Endodermal cell (in vitro differentiated cells): ENCODE results near the gene POU6F2. TPM values are rescaled to one million over a fixed set of nuclear protein-coding genes. Genes with fewer than 3 reads are reported as not detected.

Source experiments
- DNase-seq: peaks from one replicate; pipeline ENCODE4 v3.0.0-alpha.2; 2017
- H3K27ac ChIP-seq: 2 replicates; pipeline ENCODE4 v1.5.1; 2013; ENCODE audit warnings: mild to moderate bottlenecking, low read depth, low read length, moderate library complexity
- H3K27me3 ChIP-seq: 2 replicates; pipeline ENCODE4 v1.6.1; 2013; ENCODE audit warnings: mild to moderate bottlenecking, low read length, moderate library complexity; ENCODE audit not compliant: insufficient read depth, control insufficient read depth, poor library complexity, severe bottlenecking
- H3K36me3 ChIP-seq: 2 replicates; pipeline ENCODE4 v1.7.0; 2013; ENCODE audit warnings: mild to moderate bottlenecking, low read length, moderate library complexity; ENCODE audit not compliant: control insufficient read depth, insufficient read depth
- H3K4me1 ChIP-seq: one replicate; pipeline ENCODE4 v1.7.0; 2013; ENCODE audit warnings: low read length; ENCODE audit not compliant: control insufficient read depth, insufficient read depth
- H3K4me3 ChIP-seq: 2 replicates; pipeline ENCODE4 v1.5.1; 2013; ENCODE audit warnings: mild to moderate bottlenecking, low read length, moderate library complexity
- H3K9ac ChIP-seq: 2 replicates; pipeline ENCODE4 v1.6.1; 2013; ENCODE audit warnings: mild to moderate bottlenecking, low read length, moderate library complexity; ENCODE audit not compliant: poor library complexity, severe bottlenecking; ENCODE audit errors: extremely low read depth
- H3K9me3 ChIP-seq: 2 replicates; pipeline ENCODE4 v1.6.1; 2013; ENCODE audit warnings: mild to moderate bottlenecking, low read length, moderate library complexity; ENCODE audit not compliant: control insufficient read depth
- H3K27ac Mint-ChIP-seq: 2 replicates; pipeline ENCODE4 v1.8.0; 2020; ENCODE audit warnings: mixed read lengths
- H3K27me3 Mint-ChIP-seq: 2 replicates; pipeline ENCODE4 v1.8.0; 2021; ENCODE audit warnings: mild to moderate bottlenecking, mixed read lengths; ENCODE audit not compliant: insufficient read depth
- H3K36me3 Mint-ChIP-seq: 2 replicates; pipeline ENCODE4 v1.8.0; 2020; ENCODE audit warnings: low read depth, mixed read lengths
- H3K4me1 Mint-ChIP-seq: 2 replicates; pipeline ENCODE4 v1.8.0; 2020; ENCODE audit warnings: mixed read lengths
- H3K4me3 Mint-ChIP-seq: 2 replicates; pipeline ENCODE4 v1.8.0; 2020; ENCODE audit warnings: mild to moderate bottlenecking, moderate library complexity, mixed read lengths
- H3K9me3 Mint-ChIP-seq: 2 replicates; pipeline ENCODE4 v1.8.0; 2020; ENCODE audit warnings: mild to moderate bottlenecking, mixed read lengths
- CTCF ChIP-seq: fragments of 200-600 bp; sonication (generic); conservative IDR thresholded peaks from 2 replicates; pipeline ENCODE4 v1.5.0; 2021; ENCODE audit warnings: antibody characterized with exemption, mild to moderate bottlenecking
- WGBS, 2 experiments: methylation state at CpG; one replicate each; pipeline versions ENCODE4 v1.1.5 to v1.1.7; 2013; ENCODE audit warnings: missing lambda C conversion rate in 2 of 2, mixed read lengths in 1 of 2; ENCODE audit not compliant: insufficient coverage in 1 of 2, insufficient read length in 1 of 2; 5-methylcytosine and 5-hydroxymethylcytosine counted together
- total RNA-seq, 2 donors: library from RNA; stranded (reverse); fragmentation: NEBNext Ultra II Directional in 1 of 2; extraction: Animal tissue kit (Norgen Biotek cat#: 25700) in 1 of 2; gene quantifications; 2 replicates in 1 of 2; 3 replicates in 1 of 2; pipeline ENCODE4 v1.2.1, GENCODE V29; 2021

The POU6F2 gene
- total RNA-seq, 2 donors from 2014 or later: 6.0 to 10.0 TPM

GRCh38 chr7:39125846-39126245 lies 148.1 kb downstream of the POU6F2 start:
- 81 to 83% methylated on average over 2 to 3 of the region's 3 CpGs for WGBS, 2 experiments
- no peaks in the 10 kb centered on the region for H3K4me1 ChIP-seq
- no peaks in the 10 kb centered on the region for H3K27me3 ChIP-seq
- no peak overlapping the region for H3K27ac ChIP-seq
- no peak overlapping the region for H3K9ac ChIP-seq
- no peaks in the 10 kb centered on the region for H3K9me3 ChIP-seq
- H3K36me3 Mint-ChIP-seq: no peaks in the 10 kb centered on the region
- H3K27ac Mint-ChIP-seq: no peak overlapping the region
- no peak for TF ChIP-seq CTCF
- H3K36me3 ChIP-seq: no peaks in the 10 kb centered on the region
- no peak for DNase-seq
- H3K9me3 Mint-ChIP-seq: no peaks in the 10 kb centered on the region
- no peak overlapping the region for H3K4me3 Mint-ChIP-seq
- peaks cover 4% of the 10 kb centered on the region for H3K4me1 Mint-ChIP-seq
- H3K27me3 Mint-ChIP-seq: no peaks in the 10 kb centered on the region
- no peak overlapping the region for H3K4me3 ChIP-seq

DNA sequence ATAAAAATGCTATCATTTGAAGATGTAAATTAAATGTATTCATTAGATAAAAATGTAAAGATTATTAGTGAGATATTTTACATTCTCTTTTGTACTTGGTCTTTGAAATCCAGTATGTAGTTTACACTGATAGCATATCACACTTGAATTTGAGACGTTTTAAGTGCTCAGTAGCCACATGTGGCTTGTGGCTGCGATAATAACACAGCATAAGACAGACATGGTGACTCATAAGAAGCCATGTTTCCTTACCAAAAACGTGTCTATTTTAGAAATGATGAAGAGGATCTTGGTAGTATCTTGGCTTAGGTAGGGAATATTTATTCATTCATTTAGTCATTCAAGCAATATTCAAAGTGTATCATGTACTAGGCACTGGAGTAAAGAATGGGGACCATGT lies 149.3 kb downstream of the POU6F2 start:
- WGBS, 2 experiments: 87 to 96% methylated on average over 2 to 3 of the region's 3 CpGs
- H3K36me3 Mint-ChIP-seq: no peaks in the 10 kb centered on the region
- no peak overlapping the region for H3K27ac ChIP-seq

DNA sequence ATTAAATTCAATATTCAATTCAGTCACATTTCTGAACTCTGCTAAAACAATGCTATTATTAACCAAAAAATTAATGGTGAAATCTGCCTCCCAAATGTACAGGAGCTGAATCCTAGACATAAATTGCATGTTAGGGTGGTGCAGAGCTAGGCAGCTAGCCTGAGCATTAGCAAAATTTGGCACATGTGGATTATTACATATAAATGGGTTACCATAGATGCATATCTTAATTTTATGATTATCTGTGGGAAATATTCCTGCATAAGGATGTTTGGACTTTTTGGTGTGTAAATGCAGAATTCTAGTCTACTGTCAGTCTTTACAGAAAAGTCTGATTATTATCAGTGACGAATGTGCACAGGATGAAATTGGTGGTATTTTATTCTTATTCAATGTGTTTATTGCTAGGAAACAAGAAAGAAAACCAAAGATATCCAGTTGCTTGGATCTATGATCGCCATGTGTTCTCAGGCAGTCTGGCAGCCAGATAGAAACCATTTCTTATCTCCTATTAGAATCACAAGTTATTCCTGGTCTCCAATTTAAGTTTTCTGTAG lies 150.7 kb downstream of the POU6F2 start:
- H3K9ac ChIP-seq: no peak overlapping the region
- H3K4me3 Mint-ChIP-seq: no peak overlapping the region
- H3K4me1 ChIP-seq: no peaks in the 10 kb centered on the region
- H3K4me3 ChIP-seq: no peak overlapping the region
- H3K36me3 Mint-ChIP-seq: no peaks in the 10 kb centered on the region
- no peaks in the 10 kb centered on the region for H3K9me3 ChIP-seq
- no peaks in the 10 kb centered on the region for H3K27me3 Mint-ChIP-seq
- no peaks in the 10 kb centered on the region for H3K9me3 Mint-ChIP-seq
- no peak overlapping the region for H3K27ac ChIP-seq
- no peak for TF ChIP-seq CTCF
- no peak for DNase-seq
- H3K4me1 Mint-ChIP-seq: peaks cover 5% of the 10 kb centered on the region
- no peaks in the 10 kb centered on the region for H3K36me3 ChIP-seq
- no peaks in the 10 kb centered on the region for H3K27me3 ChIP-seq
- H3K27ac Mint-ChIP-seq: no peak overlapping the region
- WGBS, 2 experiments: 96% methylated on average over 2 of the region's 2 CpGs; no CpG with 5 or more reads in 1 of the 2 experiments

More for the DNA sequence above, 149.3 kb downstream of the POU6F2 start:
- Histone ChIP-seq H3K36me3 (no peaks in the 10 kb centered on the region), H3K9me3 (no peaks in the 10 kb centered on the region), H3K27me3 (no peaks in the 10 kb centered on the region), H3K9ac (no peak overlapping the region), H3K4me1 (no peaks in the 10 kb centered on the region), H3K4me3 (no peak overlapping the region)
- no peak overlapping the region for H3K4me3 Mint-ChIP-seq
- peaks cover 4% of the 10 kb centered on the region for H3K4me1 Mint-ChIP-seq
- no peaks in the 10 kb centered on the region for H3K27me3 Mint-ChIP-seq
- TF ChIP-seq CTCF: no peak
- DNase-seq: no peak
- no peak overlapping the region for H3K27ac Mint-ChIP-seq
- no peaks in the 10 kb centered on the region for H3K9me3 Mint-ChIP-seq
